ENCODE results near the gene NCOA3. TPM values are rescaled to one million over a fixed set of nuclear protein-coding genes. Genes with fewer than 3 reads are reported as not detected.
"Not testable (repeated sequence)": the region's sequence is repeated elsewhere in the genome, so short reads cannot be mapped to it uniquely, and the experiment has no call there.

NCOA3 gene
- total and polyA plus RNA-seq, 2 donors (not counting 1 experiment from before 2014, with no cell fraction given) = 22.3 to 23.1 TPM

GRCh38 chr20:47461120-47461685 is 40.5 kb upstream of the NCOA3 start:
- Histone ChIP-seq H3K9me3 (ENCODE audit: control insufficient read depth, insufficient read depth, low read depth, low read length) (no peaks in the 10 kb centered on the region), H2AFZ (ENCODE audit: low read length) (no peak overlapping the region), H3K9ac (ENCODE audit: insufficient read depth, low read length) (no peak overlapping the region), H3K27me3 (ENCODE audit: control insufficient read depth, insufficient read depth, low read length) (no peaks in the 10 kb centered on the region), H3K27ac (ENCODE audit: insufficient read depth, low read length) (no peak overlapping the region), H3K4me3 (replicated peaks in 1 of 4; ENCODE audit: control extremely low read depth in 1 of 4, insufficient read depth in 1 of 4, low read depth in 3 of 4, low read length in 4 of 4) (no peak overlapping the region), H4K20me1 (ENCODE audit: control insufficient read depth, extremely low read depth, insufficient read depth, low read length) (no peaks in the 10 kb centered on the region), H3K4me1 (ENCODE audit: control insufficient read depth, extremely low read depth, insufficient read depth, low read length) (peaks cover 8% of the 10 kb centered on the region), H3K36me3 (ENCODE audit: control insufficient read depth, insufficient read depth, low read length) (no peaks in the 10 kb centered on the region), H3K79me2 (ENCODE audit: control insufficient read depth, insufficient read depth, low read length) (no peaks in the 10 kb centered on the region), H3K4me2 (ENCODE audit: extremely low read depth, insufficient read depth, low read length) (no peak overlapping the region)
- TF ChIP-seq CTCF (conservative IDR thresholded peaks at IDR 0.05 in 1 of 2, IDR thresholded peaks at IDR 0.05 in 1 of 2; ENCODE audit: low read depth in 1 of 2, low read length in 2 of 2) (no peak), EZH2 (IDR thresholded peaks at IDR 0.05; ENCODE audit: low read length, missing control alignments) (no peak)
- DNase-seq (ENCODE audit: low read depth in 2 of 2) = no peak

DNA sequence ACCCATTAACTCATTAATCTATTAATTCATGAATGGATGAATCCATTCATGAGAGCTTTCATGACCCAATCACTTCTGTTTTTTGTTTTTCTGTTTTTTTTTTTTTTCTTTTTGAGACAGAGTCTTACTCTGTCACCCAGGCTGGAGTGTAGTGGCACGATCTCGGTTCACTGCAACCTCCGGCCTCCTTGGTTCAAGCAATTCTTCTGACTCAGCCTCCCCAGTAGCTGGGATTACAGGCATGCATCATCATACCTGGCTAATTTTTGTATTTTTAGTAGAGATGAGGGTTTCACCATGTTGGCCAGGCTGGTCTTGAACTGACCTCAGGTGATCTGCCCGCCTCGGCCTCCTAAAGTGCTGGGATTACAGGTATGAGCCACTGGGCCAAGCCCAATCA is 39.8 kb upstream of the NCOA3 start:
- H3K27me3 ChIP-seq (ENCODE audit: control insufficient read depth, insufficient read depth, low read length); H2AFZ ChIP-seq (ENCODE audit: low read length); H4K20me1 ChIP-seq (ENCODE audit: control insufficient read depth, extremely low read depth, insufficient read depth, low read length); H3K79me2 ChIP-seq (ENCODE audit: control insufficient read depth, insufficient read depth, low read length); H3K4me2 ChIP-seq (ENCODE audit: extremely low read depth, insufficient read depth, low read length); H3K9me3 ChIP-seq (ENCODE audit: control insufficient read depth, insufficient read depth, low read depth, low read length); DNase-seq (ENCODE audit: low read depth in 2 of 2); H3K27ac ChIP-seq (ENCODE audit: insufficient read depth, low read length); H3K9ac ChIP-seq (ENCODE audit: insufficient read depth, low read length); H3K4me1 ChIP-seq (ENCODE audit: control insufficient read depth, extremely low read depth, insufficient read depth, low read length); H3K36me3 ChIP-seq (ENCODE audit: control insufficient read depth, insufficient read depth, low read length); H3K4me3 ChIP-seq (replicated peaks in 1 of 4; ENCODE audit: control extremely low read depth in 1 of 4, insufficient read depth in 1 of 4, low read depth in 3 of 4, low read length in 4 of 4): not testable (repeated sequence)

- Histone ChIP-seq H3K27ac (ENCODE audit: insufficient read depth, low read length) (no peak overlapping the region), H3K4me2 (ENCODE audit: extremely low read depth, insufficient read depth, low read length) (peak overlapping the region; percentile 34), H3K9ac (ENCODE audit: insufficient read depth, low read length) (no peak overlapping the region), H4K20me1 (ENCODE audit: control insufficient read depth, extremely low read depth, insufficient read depth, low read length) (no peaks in the 10 kb centered on the region), H2AFZ (ENCODE audit: low read length) (no peak overlapping the region), H3K27me3 (ENCODE audit: control insufficient read depth, insufficient read depth, low read length) (no peaks in the 10 kb centered on the region), H3K4me3 (replicated peaks in 1 of 4; ENCODE audit: control extremely low read depth in 1 of 4, insufficient read depth in 1 of 4, low read depth in 3 of 4, low read length in 4 of 4) (no peak overlapping the region), H3K9me3 (ENCODE audit: control insufficient read depth, insufficient read depth, low read depth, low read length) (no peaks in the 10 kb centered on the region), H3K36me3 (ENCODE audit: control insufficient read depth, insufficient read depth, low read length) (no peaks in the 10 kb centered on the region), H3K4me1 (ENCODE audit: control insufficient read depth, extremely low read depth, insufficient read depth, low read length) (peaks cover 8% of the 10 kb centered on the region), H3K79me2 (ENCODE audit: control insufficient read depth, insufficient read depth, low read length) (no peaks in the 10 kb centered on the region)
- peak; percentile 21 to 55 for TF ChIP-seq CTCF (conservative IDR thresholded peaks at IDR 0.05 in 1 of 2, IDR thresholded peaks at IDR 0.05 in 1 of 2; ENCODE audit: low read depth in 1 of 2, low read length in 2 of 2)
- no peak for TF ChIP-seq EZH2 (IDR thresholded peaks at IDR 0.05; ENCODE audit: low read length, missing control alignments)
- DNase-seq (ENCODE audit: low read depth in 2 of 2) = peak; percentile 94 to 99
Observed at GRCh38 chr20:47464380-47465101, 37.1 kb upstream of the NCOA3 start.
